NCI-H2227 (cell line): ENCODE measurements around the gene PAWR.
"Not testable (repeated sequence)": the region's sequence is repeated elsewhere in the genome, so short reads cannot be mapped to it uniquely, and the experiment has no call there.

Experiments used
- DNase-seq: peaks from one replicate; lab custom pipeline; 2025; ENCODE audit not compliant: unreplicated experiment; lab: John Stamatoyannopoulos, UW

The PAWR gene

GRCh38 chr12:79650440-79650839, 40.3 kb downstream of the PAWR start:
- no peak for DNase-seq

GRCh38 chr12:79648881-79649280, 41.9 kb downstream of the PAWR start:
- DNase-seq: no peak

GRCh38 chr12:79646843-79647242, 43.9 kb downstream of the PAWR start:
- not testable (repeated sequence) for DNase-seq

- no peak for DNase-seq
These were observed 45.5 kb downstream of the PAWR start for GRCh38 chr12:79645235-79645630.

GRCh38 chr12:79644274-79645234, 46.2 kb downstream of the PAWR start:
- DNase-seq: no peak

- no peak for DNase-seq
These were observed 46.9 kb downstream of the PAWR start for GRCh38 chr12:79643821-79644220.

GRCh38 chr12:79638490-79638889, 52.3 kb downstream of the PAWR start:
- DNase-seq: no peak

GRCh38 chr12:79637093-79637492, 53.7 kb downstream of the PAWR start:
- no peak for DNase-seq

- DNase-seq: no peak
These were observed 55.1 kb downstream of the PAWR start for GRCh38 chr12:79635676-79636075.

GRCh38 chr12:79634957-79635471, 55.8 kb downstream of the PAWR start:
- DNase-seq: no peak

- DNase-seq: no peak
These were observed 61.2 kb downstream of the PAWR start for GRCh38 chr12:79629561-79629960.

GRCh38 chr12:79626735-79627134, 64.0 kb downstream of the PAWR start:
- not testable (repeated sequence) for DNase-seq

GRCh38 chr12:79624378-79624777, 66.4 kb downstream of the PAWR start:
- DNase-seq: no peak

GRCh38 chr12:79619872-79620562, 70.7 kb downstream of the PAWR start:
- DNase-seq: no peak

- no peak for DNase-seq
These were observed 71.8 kb downstream of the PAWR start for GRCh38 chr12:79618848-79619404.

- no peak for DNase-seq
These were observed 73.1 kb downstream of the PAWR start for GRCh38 chr12:79617696-79618095.

- no peak for DNase-seq
These were observed 74.9 kb downstream of the PAWR start for GRCh38 chr12:79615596-79616560.

- no peak for DNase-seq
These were observed 76.0 kb downstream of the PAWR start for GRCh38 chr12:79614730-79615129.

GRCh38 chr12:79601908-79602307, 88.9 kb downstream of the PAWR start:
- no peak for DNase-seq

- no peak for DNase-seq
These were observed 92.9 kb downstream of the PAWR start for GRCh38 chr12:79597910-79598309.
